Hepatocyte (in vitro differentiated cells): Measurements from ENCODE around the gene SCTR. TPM values are rescaled to one million over a fixed set of nuclear protein-coding genes. Genes with fewer than 3 reads are reported as not detected.

Source experiments
- DNase-seq: peaks from one replicate; pipeline ENCODE4 v3.0.0-alpha.2; 2016; ENCODE audit warnings: low spot score
- H2AFZ ChIP-seq: fragments of 200-600 bp; sonication (generic); 2 replicates; pipeline ENCODE4 v1.6.0; 2016; ENCODE audit warnings: antibody characterized with exemption, mild to moderate bottlenecking
- H3K27ac ChIP-seq: fragments of 200-600 bp; sonication (generic); 2 replicates; pipeline ENCODE4 v1.5.1; 2016; ENCODE audit warnings: mild to moderate bottlenecking
- H3K27me3 ChIP-seq: fragments of 200-600 bp; sonication (generic); 2 replicates; pipeline ENCODE4 v1.6.1; 2016
- H3K36me3 ChIP-seq: fragments of 200-600 bp; sonication (generic); replicated peaks from 2 replicates; pipeline ENCODE4 v1.5.1; 2016; ENCODE audit warnings: low read depth; ENCODE audit not compliant: insufficient read depth
- H3K4me1 ChIP-seq: fragments of 200-600 bp; sonication (generic); 2 replicates; pipeline ENCODE4 v1.5.1; 2016; ENCODE audit warnings: mild to moderate bottlenecking, moderate library complexity; ENCODE audit not compliant: insufficient read depth
- H3K4me2 ChIP-seq: fragments of 200-600 bp; sonication (generic); 2 replicates; pipeline ENCODE4 v1.6.0; 2016
- H3K4me3 ChIP-seq: fragments of 200-600 bp; sonication (generic); 2 replicates; pipeline ENCODE4 v1.5.1; 2016; ENCODE audit warnings: mild to moderate bottlenecking
- H3K79me2 ChIP-seq: fragments of 200-600 bp; sonication (generic); 2 replicates; pipeline ENCODE4 v1.6.0; 2017; ENCODE audit warnings: mild to moderate bottlenecking
- H3K9me2 ChIP-seq: fragments of 200-600 bp; sonication (generic); replicated peaks from 2 replicates; pipeline ENCODE4 v1.6.0; 2017; ENCODE audit warnings: mild to moderate bottlenecking; ENCODE audit not compliant: insufficient read depth
- H3K9me3 ChIP-seq: fragments of 200-600 bp; sonication (generic); 2 replicates; pipeline ENCODE4 v1.5.1; 2016; ENCODE audit warnings: low read depth, mild to moderate bottlenecking
- H4K20me1 ChIP-seq: fragments of 200-600 bp; sonication (generic); 2 replicates; pipeline ENCODE4 v1.6.0; 2016; ENCODE audit warnings: mild to moderate bottlenecking; ENCODE audit not compliant: insufficient read depth, poor library complexity, severe bottlenecking
- EZH2 ChIP-seq: fragments of 200-600 bp; sonication (generic); IDR thresholded peaks from 2 replicates; pipeline ENCODE4 v1.6.1; 2016; ENCODE audit warnings: antibody characterized with exemption, mild to moderate bottlenecking, borderline replicate concordance
- EZH2phosphoT487 ChIP-seq: fragments of 200-600 bp; sonication (generic); IDR thresholded peaks from one replicate; pipeline ENCODE4 v1.6.1; 2018; ENCODE audit warnings: antibody characterized with exemption, mild to moderate bottlenecking, low read depth, moderate library complexity; ENCODE audit not compliant: unreplicated experiment, severe bottlenecking
- WGBS: methylation state at CpG from one replicate; pipeline ENCODE4 v1.1.6; 2016; ENCODE audit warnings: low lambda C conversion rate; ENCODE audit errors: missing lambda C conversion rate; 5-methylcytosine and 5-hydroxymethylcytosine counted together
- polyA plus RNA-seq: library from polyadenylated mRNA; unstranded; fragments of >200 nt; fragmentation: Nextera tagmentation; extraction: Ambion mirVana; gene quantifications from 2 replicates; pipeline ENCODE4 v1.2.1, GENCODE V29; 2016
- total RNA-seq: library from RNA; depleted of rRNA; stranded (reverse); fragments of >200 nt; gene quantifications from 2 replicates; pipeline ENCODE4 v1.2.3, GENCODE V29; 2014
- TF ChIP-seq, protein P1 (sequence below): fragments of 200-600 bp; sonication (generic); IDR thresholded peaks from 2 replicates; pipeline ENCODE4 v1.5.1; 2016; ENCODE audit warnings: antibody characterized with exemption, mild to moderate bottlenecking; ENCODE audit not compliant: poor library complexity

SCTR gene
- total and polyA plus RNA-seq, 2 experiments from 2014 or later: 1.7 to 4.3 TPM

- Histone ChIP-seq H3K27me3 (no peaks in the 10 kb centered on the region), H3K4me3 (no peak overlapping the region), H3K36me3 (no peaks in the 10 kb centered on the region), H3K79me2 (no peaks in the 10 kb centered on the region), H3K4me1 (no peaks in the 10 kb centered on the region), H3K9me3 (no peaks in the 10 kb centered on the region), H3K9me2 (no peaks in the 10 kb centered on the region), H3K4me2 (no peak overlapping the region), H4K20me1 (no peaks in the 10 kb centered on the region), H2AFZ (no peak overlapping the region), H3K27ac (no peak overlapping the region)
- DNase-seq: no peak
- WGBS: 95% methylated on average over 5 of the region's 5 CpGs
- TF ChIP-seq, protein P1, sequence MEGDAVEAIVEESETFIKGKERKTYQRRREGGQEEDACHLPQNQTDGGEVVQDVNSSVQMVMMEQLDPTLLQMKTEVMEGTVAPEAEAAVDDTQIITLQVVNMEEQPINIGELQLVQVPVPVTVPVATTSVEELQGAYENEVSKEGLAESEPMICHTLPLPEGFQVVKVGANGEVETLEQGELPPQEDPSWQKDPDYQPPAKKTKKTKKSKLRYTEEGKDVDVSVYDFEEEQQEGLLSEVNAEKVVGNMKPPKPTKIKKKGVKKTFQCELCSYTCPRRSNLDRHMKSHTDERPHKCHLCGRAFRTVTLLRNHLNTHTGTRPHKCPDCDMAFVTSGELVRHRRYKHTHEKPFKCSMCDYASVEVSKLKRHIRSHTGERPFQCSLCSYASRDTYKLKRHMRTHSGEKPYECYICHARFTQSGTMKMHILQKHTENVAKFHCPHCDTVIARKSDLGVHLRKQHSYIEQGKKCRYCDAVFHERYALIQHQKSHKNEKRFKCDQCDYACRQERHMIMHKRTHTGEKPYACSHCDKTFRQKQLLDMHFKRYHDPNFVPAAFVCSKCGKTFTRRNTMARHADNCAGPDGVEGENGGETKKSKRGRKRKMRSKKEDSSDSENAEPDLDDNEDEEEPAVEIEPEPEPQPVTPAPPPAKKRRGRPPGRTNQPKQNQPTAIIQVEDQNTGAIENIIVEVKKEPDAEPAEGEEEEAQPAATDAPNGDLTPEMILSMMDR: no peak
- no peak for TF ChIP-seq EZH2
- no peak for TF ChIP-seq EZH2phosphoT487
These were observed 62.5 kb downstream of the SCTR start for GRCh38 chr2:119461811-119462210.

DNA sequence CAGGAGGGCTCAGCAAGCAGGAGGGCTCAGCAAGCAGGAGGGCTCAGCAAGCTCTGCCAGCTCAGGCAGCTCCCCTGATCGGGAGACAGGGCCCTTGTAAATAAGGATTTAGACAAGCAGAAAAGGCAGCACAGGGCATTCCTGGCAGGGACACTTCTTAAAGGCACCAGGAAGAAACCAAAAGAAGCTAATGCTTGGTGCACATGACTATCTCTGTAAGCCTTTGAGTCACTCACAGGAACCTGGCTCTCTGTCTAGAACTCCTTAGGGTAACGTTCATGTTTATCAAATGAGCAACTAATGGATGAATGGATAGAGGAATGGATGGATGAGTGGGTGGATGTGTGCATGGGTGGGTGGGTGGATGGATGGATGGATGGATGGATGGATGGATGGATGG is 64.2 kb downstream of the SCTR start:
- no peak overlapping the region for H3K27ac ChIP-seq
- H3K4me2 ChIP-seq: no peak overlapping the region
- H3K36me3 ChIP-seq: no peaks in the 10 kb centered on the region
- H3K79me2 ChIP-seq: no peaks in the 10 kb centered on the region
- H3K9me3 ChIP-seq: no peaks in the 10 kb centered on the region
- no peak overlapping the region for H2AFZ ChIP-seq
- 65% methylated on average over 2 of the region's 2 CpGs for WGBS
- DNase-seq: no peak
- no peaks in the 10 kb centered on the region for H3K27me3 ChIP-seq
- no peaks in the 10 kb centered on the region for H3K4me1 ChIP-seq
- no peaks in the 10 kb centered on the region for H3K9me2 ChIP-seq
- no peaks in the 10 kb centered on the region for H4K20me1 ChIP-seq
- TF ChIP-seq, protein P1: no peak
- no peak for TF ChIP-seq EZH2
- no peak for TF ChIP-seq EZH2phosphoT487
- H3K4me3 ChIP-seq: no peak overlapping the region

DNA sequence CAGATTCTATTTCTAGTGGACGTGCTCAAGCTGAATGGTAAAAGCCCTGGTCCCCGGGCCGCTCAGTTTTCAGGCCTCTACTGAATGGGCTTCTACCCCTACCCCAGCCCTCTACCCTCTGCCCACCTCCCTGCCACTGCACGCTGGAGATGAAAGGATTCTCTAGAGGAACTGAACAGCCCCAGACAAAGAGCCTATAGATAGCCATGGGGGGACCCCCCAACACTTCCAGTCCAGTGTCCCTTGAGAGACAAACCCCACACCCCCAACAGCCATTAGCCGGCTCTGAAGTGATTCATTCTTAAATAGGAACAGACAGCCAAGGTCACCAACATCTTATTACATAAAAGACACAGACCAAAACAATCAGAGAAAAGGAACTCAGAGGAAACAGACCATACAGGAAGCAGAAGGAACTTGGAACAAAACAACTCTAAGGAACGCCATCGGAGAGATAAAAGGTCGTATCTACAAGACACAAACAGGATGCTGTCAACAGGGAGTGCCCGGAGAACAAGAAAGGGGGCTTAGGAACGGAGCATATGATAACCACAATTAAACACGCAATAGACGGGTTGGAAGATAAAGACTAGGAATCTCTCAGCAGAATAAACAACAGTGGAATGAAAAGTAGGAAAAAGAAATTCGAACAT is 69.1 kb downstream of the SCTR start:
- Histone ChIP-seq H3K36me3 (no peaks in the 10 kb centered on the region), H3K4me2 (no peak overlapping the region), H2AFZ (no peak overlapping the region), H3K4me3 (no peak overlapping the region), H3K79me2 (no peaks in the 10 kb centered on the region), H3K27me3 (no peaks in the 10 kb centered on the region), H4K20me1 (no peaks in the 10 kb centered on the region), H3K27ac (no peak overlapping the region), H3K9me3 (no peaks in the 10 kb centered on the region), H3K4me1 (no peaks in the 10 kb centered on the region), H3K9me2 (no peaks in the 10 kb centered on the region)
- TF ChIP-seq, protein P1: no peak
- TF ChIP-seq EZH2phosphoT487 (no peak), EZH2 (no peak)
- DNase-seq: no peak
- WGBS: 51% methylated on average over 13 of the region's 13 CpGs
